Endothelial cell of hepatic sinusoid (primary cell): ENCODE measurements around the gene NDOR1.

Experiments used
- in situ Hi-C: cut with HindIII; loops from 2 replicates; pipeline ENCODE4 v1.10.0; 2017; ENCODE audit warnings: low sequenced_read_pairs

NDOR1 gene

GRCh38 chr9:137205126-137206069 is at the start of gene NDOR1, which contains the start of gene TMEM203:
Gene NDOR1, plus strand, starts transcription at chr9:137205700. Its CDS starts 78 bp downstream, at chr9:137205778.
Gene TMEM203, minus strand, starts transcription at chr9:137205648. Its CDS starts 234 bp downstream, at chr9:137205414.
- in situ Hi-C loops = no loop called here

GRCh38 chr9:137156567-137157375 is 48.7 kb upstream of the NDOR1 start:
- in situ Hi-C loops = loop anchor here (25.0 kb wide), 2 partner anchors 219 to 344 kb away; partner anchors contain the start of genes C8G, FBXW5 and RABL6

GRCh38 chr9:137157618-137158415 is 47.7 kb upstream of the NDOR1 start:
- in situ Hi-C loops = loop anchor here (25.0 kb wide), 2 partner anchors 221 to 346 kb away; partner anchors contain the start of genes C8G, FBXW5 and RABL6

- in situ Hi-C loops = loop anchor here (25.0 kb wide), 2 partner anchors 221 to 346 kb away; partner anchors contain the start of genes C8G, FBXW5 and RABL6
These were observed 46.9 kb upstream of the NDOR1 start for GRCh38 chr9:137158625-137159024.

GRCh38 chr9:137159105-137160053 is 46.1 kb upstream of the NDOR1 start:
- in situ Hi-C loops = loop anchor here (25.0 kb wide), 2 partner anchors 222 to 347 kb away; partner anchors contain the start of genes C8G, FBXW5 and RABL6

- in situ Hi-C loops = loop anchor here (25.0 kb wide), 2 partner anchors 223 to 348 kb away; partner anchors contain the start of genes C8G, FBXW5 and RABL6
These were observed 45.5 kb upstream of the NDOR1 start for GRCh38 chr9:137160054-137160425.

GRCh38 chr9:137160716-137161557 is 44.6 kb upstream of the NDOR1 start:
- in situ Hi-C loops = loop anchor here (25.0 kb wide), 2 partner anchors 224 to 349 kb away; partner anchors contain the start of genes C8G, FBXW5 and RABL6

GRCh38 chr9:137161558-137162486 is 43.7 kb upstream of the NDOR1 start:
- in situ Hi-C loops = loop anchor here (25.0 kb wide), 2 partner anchors 225 to 350 kb away; partner anchors contain the start of genes C8G, FBXW5 and RABL6

- in situ Hi-C loops = loop anchor here (25.0 kb wide), 2 partner anchors 225 to 350 kb away; partner anchors contain the start of genes C8G, FBXW5 and RABL6
These were observed 42.8 kb upstream of the NDOR1 start for GRCh38 chr9:137162505-137163364.

- in situ Hi-C loops = loop anchor here (25.0 kb wide), 2 partner anchors 226 to 351 kb away; partner anchors contain the start of genes C8G, FBXW5 and RABL6
These were observed 42.2 kb upstream of the NDOR1 start for GRCh38 chr9:137163365-137163715.

- in situ Hi-C loops = loop anchor here (25.0 kb wide), 2 partner anchors 227 to 352 kb away; partner anchors contain the start of genes C8G, FBXW5 and RABL6
These were observed 41.7 kb upstream of the NDOR1 start for GRCh38 chr9:137163805-137164204.

- in situ Hi-C loops = loop anchor here (5.0 to 25.0 kb wide), 4 partner anchors 58 to 352 kb away; partner anchors contain the start of genes ABCA2, C8G, FBXW5 and RABL6
These were observed 40.9 kb upstream of the NDOR1 start for GRCh38 chr9:137164370-137165249.

GRCh38 chr9:137165250-137165836 is 40.2 kb upstream of the NDOR1 start:
- in situ Hi-C loops = loop anchor here (5.0 to 25.0 kb wide), 4 partner anchors 57 to 353 kb away; partner anchors contain the start of genes ABCA2, C8G, FBXW5 and RABL6
